Chondrocyte (in vitro differentiated cells): Measurements from ENCODE around the gene LRRC9. TPM values are rescaled to one million over a fixed set of nuclear protein-coding genes. Genes with fewer than 3 reads are reported as not detected.
"Not testable (repeated sequence)": the region's sequence is repeated elsewhere in the genome, so short reads cannot be mapped to it uniquely, and the experiment has no call there.

Experiments used
- DNase-seq: peaks from one replicate; pipeline ENCODE4 v3.0.0; 2021; ENCODE audit warnings: mixed read lengths, low spot score
- H3K27ac Mint-ChIP-seq: one replicate; pipeline ENCODE4 v1.8.0; 2021; ENCODE audit warnings: mild to moderate bottlenecking, moderate library complexity, mixed read lengths; ENCODE audit not compliant: unreplicated experiment
- H3K27me3 Mint-ChIP-seq: 2 replicates; pipeline ENCODE4 v1.8.0; 2021; ENCODE audit warnings: low read depth, mixed read lengths
- H3K36me3 Mint-ChIP-seq: 2 replicates; pipeline ENCODE4 v1.8.0; 2021; ENCODE audit warnings: low read depth, mixed read lengths
- H3K4me1 Mint-ChIP-seq: 2 replicates; pipeline ENCODE4 v1.8.0; 2021; ENCODE audit warnings: low read depth, mild to moderate bottlenecking, mixed read lengths
- H3K4me3 Mint-ChIP-seq: one replicate; pipeline ENCODE4 v1.8.0; 2021; ENCODE audit warnings: mild to moderate bottlenecking, moderate library complexity, mixed read lengths; ENCODE audit not compliant: unreplicated experiment
- H3K9me3 Mint-ChIP-seq: 2 replicates; pipeline ENCODE4 v1.8.0; 2021; ENCODE audit warnings: low read depth, mixed read lengths
- CTCF ChIP-seq: fragments of 200-600 bp; sonication (generic); IDR thresholded peaks from 2 replicates; pipeline ENCODE4 v1.5.0; 2021; ENCODE audit warnings: antibody characterized with exemption, mild to moderate bottlenecking, moderate library complexity
- total RNA-seq: library from RNA; stranded (reverse); gene quantifications from 3 replicates; pipeline ENCODE4 v1.2.1, GENCODE V29; 2021

Gene LRRC9
- total RNA-seq, 1 donor from 2014 or later: not detected

GRCh38 chr14:60025571-60025970 lies 105.6 kb downstream of the LRRC9 start:
- no peak for DNase-seq
- H3K4me1 Mint-ChIP-seq: no peaks in the 10 kb centered on the region
- no peaks in the 10 kb centered on the region for H3K9me3 Mint-ChIP-seq
- no peak for TF ChIP-seq CTCF
- H3K36me3 Mint-ChIP-seq: peaks cover 2% of the 10 kb centered on the region
- no peak overlapping the region for H3K27ac Mint-ChIP-seq
- no peak overlapping the region for H3K4me3 Mint-ChIP-seq
- H3K27me3 Mint-ChIP-seq: peaks cover 15% of the 10 kb centered on the region

- peaks cover 1% of the 10 kb centered on the region for H3K36me3 Mint-ChIP-seq
- H3K4me1 Mint-ChIP-seq: no peaks in the 10 kb centered on the region
- no peak for DNase-seq
- peaks cover 15% of the 10 kb centered on the region for H3K27me3 Mint-ChIP-seq
- H3K9me3 Mint-ChIP-seq: peaks cover 29% of the 10 kb centered on the region
- no peak overlapping the region for H3K4me3 Mint-ChIP-seq
- no peak for TF ChIP-seq CTCF
- H3K27ac Mint-ChIP-seq: no peak overlapping the region
Observed at GRCh38 chr14:60035177-60035576, 115.2 kb downstream of the LRRC9 start.

GRCh38 chr14:60047976-60048375 lies 128.0 kb downstream of the LRRC9 start:
- not testable (repeated sequence) for DNase-seq, H3K27ac Mint-ChIP-seq, H3K4me1 Mint-ChIP-seq, H3K4me3 Mint-ChIP-seq, H3K36me3 Mint-ChIP-seq, H3K27me3 Mint-ChIP-seq
- peaks cover 43% of the 10 kb centered on the region for H3K9me3 Mint-ChIP-seq

GRCh38 chr14:60051721-60052221 lies 131.8 kb downstream of the LRRC9 start:
- H3K27ac Mint-ChIP-seq: no peak overlapping the region
- DNase-seq: no peak
- peaks cover 12% of the 10 kb centered on the region for H3K4me1 Mint-ChIP-seq

GRCh38 chr14:60058087-60058486 lies 138.1 kb downstream of the LRRC9 start:
- no peaks in the 10 kb centered on the region for H3K36me3 Mint-ChIP-seq

More at GRCh38 chr14:60051721-60052221, 131.8 kb downstream of the LRRC9 start:
- H3K4me3 Mint-ChIP-seq: no peak overlapping the region
- H3K27me3 Mint-ChIP-seq: peaks cover 6% of the 10 kb centered on the region
- TF ChIP-seq CTCF: no peak
- peaks cover 15% of the 10 kb centered on the region for H3K9me3 Mint-ChIP-seq
- H3K36me3 Mint-ChIP-seq: no peaks in the 10 kb centered on the region

More at GRCh38 chr14:60058087-60058486, 138.1 kb downstream of the LRRC9 start:
- no peak for TF ChIP-seq CTCF
- no peak for DNase-seq
- H3K4me1 Mint-ChIP-seq: peaks cover 25% of the 10 kb centered on the region
- H3K4me3 Mint-ChIP-seq: no peak overlapping the region
- H3K27ac Mint-ChIP-seq: no peak overlapping the region
- peaks cover 6% of the 10 kb centered on the region for H3K27me3 Mint-ChIP-seq
- no peaks in the 10 kb centered on the region for H3K9me3 Mint-ChIP-seq
